Right renal cortex interstitium (tissue), 3 donors: Measurements from ENCODE around the gene DMP1. TPM values are rescaled to one million over a fixed set of nuclear protein-coding genes. Genes with fewer than 3 reads are reported as not detected.
"Not testable (repeated sequence)": the region's sequence is repeated elsewhere in the genome, so short reads cannot be mapped to it uniquely, and the experiment has no call there.

Experiments
- DNase-seq, 3 donors: peaks; one replicate each; pipeline ENCODE4 v3.0.0-alpha.2; 2013; ENCODE audit warnings: low read depth in 3 of 3, low spot score in 2 of 3
- polyA plus RNA-seq, 3 donors: library from polyadenylated mRNA; unstranded; fragments of 120-200 nt; gene quantifications; one replicate each; pipeline ENCODE4 v1.2.1, GENCODE V29; 2013; ENCODE audit not compliant: insufficient read length in 3 of 3

Gene DMP1
- polyA plus RNA-seq, 3 donors, result not detected

GRCh38 chr4:87679449-87680169 lies 29.5 kb downstream of the DMP1 start:
- peak in 1 of 3 donors; percentile 18 for DNase-seq

GRCh38 chr4:87680271-87680670 lies 30.2 kb downstream of the DMP1 start:
- no peak for DNase-seq

- DNase-seq, result no peak
Observed at GRCh38 chr4:87688316-87688715, 38.2 kb downstream of the DMP1 start.

- DNase-seq, result not testable (repeated sequence)
Observed at GRCh38 chr4:87690947-87691346, 40.9 kb downstream of the DMP1 start.

GRCh38 chr4:87692060-87692459 lies 42.0 kb downstream of the DMP1 start:
- DNase-seq, result not testable (repeated sequence)

GRCh38 chr4:87697272-87697671 lies 47.2 kb downstream of the DMP1 start:
- DNase-seq, result no peak

GRCh38 chr4:87697945-87698344 lies 47.9 kb downstream of the DMP1 start:
- DNase-seq, result no peak

- DNase-seq, result no peak
Observed at GRCh38 chr4:87698394-87698793, 48.3 kb downstream of the DMP1 start.

GRCh38 chr4:87704001-87704400 lies 53.9 kb downstream of the DMP1 start:
- no peak for DNase-seq

GRCh38 chr4:87707279-87707918 lies 57.3 kb downstream of the DMP1 start:
- DNase-seq, result no peak

Other genes with a start within 250 kb of the DMP1 start
- 10 to 100 TPM; 76.5 to 79.7 (median 78.8) TPM for gene NUDT9, start 227.7 kb upstream of the DMP1 start, polyA plus RNA-seq
- gene SPARCL1, start 120.9 kb upstream of the DMP1 start, polyA plus RNA-seq, result 10 to 100 TPM in 2 of 3 donors, 1 to 10 TPM in 1; 8.6 to 25.5 (median 11.6) TPM
- gene DSPP, start 41.8 kb upstream of the DMP1 start, polyA plus RNA-seq, result under 1 TPM in 1 of 3 donors, not detected in 2; 0.03 TPM
- not detected for gene IBSP, start 149.3 kb downstream of the DMP1 start, polyA plus RNA-seq
- not detected for gene MEPE, start 182.7 kb downstream of the DMP1 start, polyA plus RNA-seq